HG03108 (cell line): ENCODE data around the gene C1QTNF12.
A peak's percentile ranks its signal among the peaks of the same experiment; 100 is the strongest.

ENCODE experiments used
- ATAC-seq: cut with Tn5 transposase; IDR thresholded peaks from one replicate; pipeline ENCODE4 v1.9.1; 2021; ENCODE audit warnings: moderate library complexity; ENCODE audit not compliant: unreplicated experiment

C1QTNF12 gene

DNA sequence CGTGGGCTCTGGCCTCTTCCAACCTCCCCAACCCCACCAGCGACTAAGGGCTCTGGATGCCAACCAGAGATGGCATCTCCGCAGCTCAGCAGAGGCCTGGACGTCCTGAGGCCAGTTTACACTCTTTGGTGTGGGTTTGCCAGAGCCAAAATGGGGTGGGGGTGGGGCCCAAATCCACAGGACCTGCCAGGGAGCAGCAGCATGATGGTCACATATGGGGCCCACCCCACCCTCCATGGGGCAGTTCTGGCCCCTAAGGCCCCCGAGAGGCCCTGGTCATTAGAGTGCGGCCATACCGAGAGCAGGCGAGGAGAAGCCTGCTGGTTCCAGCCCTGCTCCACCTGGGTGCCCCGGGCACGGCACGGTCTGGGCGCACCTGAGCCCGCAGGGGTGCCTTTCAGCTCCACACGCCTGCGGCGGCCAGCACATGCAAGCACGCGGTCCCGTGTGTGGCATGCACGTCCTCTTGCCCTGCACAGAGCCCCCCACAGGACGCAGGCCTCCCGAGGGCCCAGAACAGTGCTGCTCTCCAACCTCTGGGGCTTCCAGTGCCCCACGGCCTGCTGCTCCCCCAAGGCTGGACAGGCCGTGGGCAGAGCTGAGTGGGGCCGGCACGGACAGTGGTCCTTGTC is 4.8 kb downstream of the C1QTNF12 start:
- ATAC-seq = no peak

DNA sequence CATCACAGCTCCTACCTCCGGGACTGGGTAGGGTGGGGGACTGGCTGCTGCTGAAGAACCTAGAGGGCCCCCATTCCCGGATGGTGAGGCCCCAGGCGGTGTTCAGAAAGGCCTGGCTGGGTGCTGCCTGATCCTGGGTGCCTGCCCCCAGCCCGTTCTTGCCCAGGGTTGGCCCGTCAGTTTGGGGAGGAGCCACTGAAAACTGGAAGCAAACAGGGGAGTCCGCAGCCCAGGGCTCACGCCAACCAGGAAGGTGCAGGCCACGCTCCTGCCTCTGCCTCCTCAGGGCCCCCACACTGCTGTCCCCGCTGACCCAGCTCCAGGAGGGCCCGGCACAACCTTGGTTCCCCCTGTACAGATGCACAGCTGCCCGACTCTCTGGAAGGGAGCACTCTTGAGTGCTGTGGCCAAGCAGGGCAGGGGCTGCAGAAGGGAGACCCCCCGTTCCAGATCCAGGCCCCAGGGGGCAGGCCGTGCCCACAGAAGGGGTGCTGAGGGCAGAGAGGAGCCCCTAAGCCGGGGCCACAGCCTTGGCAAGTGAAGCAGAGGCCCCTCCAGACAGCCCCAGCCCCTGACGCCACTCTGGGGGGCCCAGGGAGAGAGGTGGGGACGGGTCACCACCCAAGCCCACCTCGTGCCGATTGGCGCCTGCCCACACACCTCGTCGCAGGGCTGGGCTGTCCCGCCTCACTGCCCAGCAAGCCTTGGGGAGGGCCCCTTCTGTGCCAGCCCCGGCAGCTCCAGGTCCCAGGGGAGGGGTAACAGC is 5.5 kb downstream of the C1QTNF12 start:
- ATAC-seq = no peak

DNA sequence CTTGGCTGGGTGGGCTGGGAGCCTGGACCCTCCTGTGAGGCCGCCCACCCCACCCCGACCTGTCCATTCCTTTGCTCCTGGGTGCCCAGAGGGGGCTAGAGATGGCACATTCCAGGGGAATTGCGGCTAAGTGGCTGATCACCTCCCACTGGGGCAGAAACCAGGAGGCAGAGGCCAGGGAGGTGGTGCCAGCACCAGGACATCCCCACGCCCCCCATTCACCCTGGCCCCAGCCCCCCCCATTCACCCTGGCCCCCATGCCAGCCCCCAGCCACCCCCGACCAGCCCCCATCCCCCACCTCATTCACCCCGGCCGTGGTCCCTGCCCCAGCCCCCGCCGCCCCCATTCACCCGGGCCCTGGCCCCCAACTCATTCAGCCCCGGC is 6.2 kb downstream of the C1QTNF12 start:
- ATAC-seq = no peak

DNA sequence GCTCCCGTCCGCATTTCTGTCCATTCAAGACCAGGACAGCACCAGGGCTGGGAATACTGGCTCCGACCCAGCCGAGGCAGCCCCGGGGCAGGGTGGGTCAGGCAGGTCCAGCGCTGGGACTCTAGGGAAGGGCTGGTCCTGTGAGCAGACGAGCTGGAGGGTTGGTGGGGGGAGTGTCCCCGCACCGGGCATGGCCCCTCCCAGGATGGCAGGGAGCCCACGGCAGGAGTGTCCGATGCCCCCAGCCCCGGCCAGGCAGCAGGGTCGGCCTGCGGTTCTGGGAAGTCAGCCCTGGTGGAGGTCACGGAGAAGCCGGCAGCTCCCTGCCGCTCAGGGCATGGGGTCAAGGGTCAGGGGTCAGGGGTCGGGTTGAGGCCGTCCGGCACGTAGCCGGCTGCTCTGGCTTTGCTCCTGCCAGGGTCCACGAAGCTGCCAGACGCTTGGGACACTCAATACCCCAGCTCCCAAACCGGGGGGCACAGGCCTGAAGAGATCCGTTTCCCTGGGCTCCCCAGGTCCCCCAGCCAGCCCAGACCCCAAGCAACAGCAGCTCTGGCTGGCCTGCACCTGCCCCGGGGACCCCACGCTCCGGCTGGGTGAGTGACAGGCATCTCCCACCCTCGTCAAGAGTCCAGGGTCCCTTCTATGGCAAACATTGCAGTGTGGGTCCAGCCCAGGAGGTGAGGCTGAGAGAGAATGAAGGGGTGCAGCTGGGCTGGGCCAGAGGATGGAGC is 6.7 kb downstream of the C1QTNF12 start:
- no peak for ATAC-seq

GRCh38 chr1:1239227-1239613 is 7.3 kb downstream of the C1QTNF12 start:
- ATAC-seq = no peak

- no peak for ATAC-seq
Observed at GRCh38 chr1:1238702-1239178, 7.8 kb downstream of the C1QTNF12 start.

GRCh38 chr1:1237874-1238701 is 8.4 kb downstream of the C1QTNF12 start:
- no peak for ATAC-seq

GRCh38 chr1:1236945-1237873 is 9.3 kb downstream of the C1QTNF12 start:
- ATAC-seq = no peak

DNA sequence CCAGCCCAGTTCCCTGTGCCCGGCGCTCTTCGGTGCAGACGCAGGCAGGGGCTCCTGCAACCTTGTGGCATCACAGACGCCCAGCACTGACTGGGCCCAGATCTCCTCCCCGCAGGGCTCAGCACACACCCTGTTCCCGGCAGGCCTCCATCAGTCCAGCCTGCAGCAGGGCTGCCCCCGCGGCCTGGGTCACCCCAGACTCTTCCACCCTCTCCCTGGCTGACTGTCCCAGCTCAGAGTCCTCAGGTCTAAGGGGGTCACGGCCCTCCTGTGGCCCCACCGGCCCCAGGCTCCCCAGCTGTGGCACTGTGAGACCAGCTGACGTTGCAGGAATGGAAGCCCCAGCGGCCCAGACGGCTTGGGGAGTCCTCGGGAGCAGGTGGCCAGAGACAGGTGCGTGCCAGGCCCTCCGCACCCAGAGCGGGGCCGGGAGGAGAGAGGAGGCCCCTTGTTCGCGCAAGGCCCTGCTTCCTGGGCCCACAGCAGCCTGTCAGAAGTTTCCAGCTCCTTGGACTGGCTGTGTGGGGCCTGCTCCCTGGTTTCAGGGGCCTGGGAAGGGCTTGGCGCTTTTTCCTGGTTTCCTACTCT is 10.3 kb downstream of the C1QTNF12 start:
- no peak for ATAC-seq

- no peak for ATAC-seq
Observed at GRCh38 chr1:1235016-1235744, 11.3 kb downstream of the C1QTNF12 start.

DNA sequence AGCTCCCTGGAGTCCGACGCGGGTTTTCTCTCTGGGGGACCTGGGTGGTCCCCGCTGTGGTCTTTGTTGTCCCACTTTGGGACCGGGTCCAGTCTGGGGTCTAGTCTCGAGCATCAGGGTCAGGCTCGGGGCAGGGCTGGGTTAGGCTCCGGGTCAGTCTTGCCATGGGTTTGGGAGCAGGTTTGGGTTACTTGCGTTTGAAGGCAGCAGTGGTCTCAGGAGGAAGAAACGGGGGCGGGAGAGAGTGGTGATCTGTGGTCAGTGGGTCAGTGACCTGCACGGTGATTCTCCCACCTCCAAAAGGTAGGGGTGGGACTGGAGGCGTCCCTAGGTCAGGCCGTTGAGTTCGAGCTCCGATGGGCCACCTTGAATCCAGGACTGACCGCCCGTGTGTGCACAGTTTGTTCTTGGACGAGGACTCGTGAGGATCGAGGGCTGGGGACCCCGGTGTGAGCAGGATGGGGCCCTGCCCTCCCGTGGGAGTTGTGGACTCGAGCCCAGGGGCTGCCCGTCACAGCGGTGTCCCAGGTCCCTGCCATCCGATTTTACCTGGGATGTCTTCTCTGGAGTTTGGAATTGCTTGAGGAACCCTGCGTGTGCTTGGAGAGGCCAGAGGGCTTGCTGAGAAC is 12.2 kb downstream of the C1QTNF12 start:
- ATAC-seq = no peak

DNA sequence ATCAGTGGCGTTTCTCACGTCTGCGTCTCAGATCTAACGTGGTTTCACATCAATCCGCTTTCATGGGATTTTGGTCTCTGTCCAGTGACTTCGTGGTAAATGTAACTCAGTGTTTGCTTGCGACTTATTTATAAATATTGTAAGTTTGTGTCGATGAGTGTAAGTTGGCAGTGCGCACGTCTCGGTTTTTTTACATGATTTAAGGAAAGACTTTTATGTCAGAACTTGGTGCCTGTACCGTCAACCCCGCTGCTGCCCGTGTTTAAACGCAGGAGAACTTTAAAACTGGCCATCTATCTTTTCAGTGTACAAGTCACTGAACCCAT is 13.0 kb downstream of the C1QTNF12 start:
- no peak for ATAC-seq

DNA sequence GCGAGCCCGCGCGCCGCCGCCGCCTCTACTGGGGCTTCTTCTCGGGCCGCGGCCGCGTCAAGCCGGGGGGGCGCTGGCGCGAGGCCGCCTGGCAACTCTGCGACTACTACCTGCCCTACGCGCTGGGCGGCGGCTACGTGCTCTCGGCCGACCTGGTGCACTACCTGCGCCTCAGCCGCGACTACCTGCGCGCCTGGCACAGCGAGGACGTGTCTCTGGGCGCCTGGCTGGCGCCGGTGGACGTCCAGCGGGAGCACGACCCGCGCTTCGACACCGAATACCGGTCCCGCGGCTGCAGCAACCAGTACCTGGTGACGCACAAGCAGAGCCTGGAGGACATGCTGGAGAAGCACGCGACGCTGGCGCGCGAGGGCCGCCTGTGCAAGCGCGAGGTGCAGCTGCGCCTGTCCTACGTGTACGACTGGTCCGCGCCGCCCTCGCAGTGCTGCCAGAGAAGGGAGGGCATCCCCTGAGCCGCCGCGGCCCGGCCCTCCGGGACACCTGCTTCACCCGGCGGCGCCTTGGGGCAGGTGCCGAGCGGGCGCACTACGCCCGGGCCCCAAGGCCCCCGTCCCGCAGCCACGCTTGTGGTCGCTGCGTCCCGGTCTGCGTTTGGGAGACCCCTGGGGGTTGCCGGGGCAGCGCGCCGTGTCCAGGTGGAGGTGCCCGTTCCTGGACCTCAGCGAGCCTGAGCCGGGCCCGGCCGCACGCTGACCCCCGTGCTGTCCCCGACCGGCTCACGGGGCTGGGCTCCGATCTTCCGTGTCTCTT is 13.5 kb downstream of the C1QTNF12 start:
- no peak for ATAC-seq

- ATAC-seq = no peak
Observed at GRCh38 chr1:1232208-1232795, 14.2 kb downstream of the C1QTNF12 start, which contains the start of gene B3GALT6. B3GALT6 (plus strand) TSS chr1:1232237; CDS start chr1:1232279, 42 bp downstream.

DNA sequence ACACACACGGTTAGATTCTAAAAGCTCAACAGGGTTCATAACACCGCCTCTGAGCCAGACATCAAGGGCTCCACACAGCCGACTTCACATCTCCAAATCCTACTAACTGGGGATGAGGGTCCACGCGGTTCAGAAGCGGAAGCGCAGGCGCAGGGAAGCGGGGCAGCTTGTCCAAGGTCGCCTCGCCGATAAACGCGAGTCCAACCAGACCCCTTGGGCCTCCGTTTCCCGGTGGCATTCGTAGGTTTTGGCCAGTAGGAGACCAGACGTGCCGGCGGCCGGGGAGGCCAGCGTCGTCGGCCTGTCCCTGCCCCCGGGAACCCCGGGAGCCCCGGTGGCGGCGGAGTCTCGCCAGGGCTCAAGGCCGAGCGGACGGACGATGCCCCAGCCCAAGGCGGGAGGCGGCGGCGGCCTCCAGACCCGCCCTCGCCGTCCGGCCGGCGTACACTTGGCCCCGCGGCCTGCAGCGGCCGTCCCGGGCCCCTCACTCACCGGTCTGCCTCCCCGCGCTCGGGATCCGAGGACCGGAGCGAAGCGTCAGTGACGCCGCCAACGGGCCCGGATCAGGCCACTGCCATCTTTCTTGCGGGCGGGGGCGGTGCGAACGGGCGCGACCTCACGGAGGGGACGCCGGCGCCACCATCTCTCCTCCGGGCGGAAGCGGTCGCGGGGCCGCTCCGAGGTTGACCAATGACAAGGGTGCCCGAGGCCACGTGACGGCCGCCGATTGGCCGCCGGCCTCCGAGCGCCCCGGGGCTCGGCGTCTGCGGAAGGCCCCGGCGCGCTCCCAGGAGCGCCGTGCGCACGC is 14.9 kb downstream of the C1QTNF12 start, which contains the start of gene SDF4:
TSS of gene SDF4 (minus strand) at position 602 of the 808 bp plus-strand sequence. CDS start 3,229 bp downstream, outside the sequence.
- ATAC-seq = peak; percentile 86

DNA sequence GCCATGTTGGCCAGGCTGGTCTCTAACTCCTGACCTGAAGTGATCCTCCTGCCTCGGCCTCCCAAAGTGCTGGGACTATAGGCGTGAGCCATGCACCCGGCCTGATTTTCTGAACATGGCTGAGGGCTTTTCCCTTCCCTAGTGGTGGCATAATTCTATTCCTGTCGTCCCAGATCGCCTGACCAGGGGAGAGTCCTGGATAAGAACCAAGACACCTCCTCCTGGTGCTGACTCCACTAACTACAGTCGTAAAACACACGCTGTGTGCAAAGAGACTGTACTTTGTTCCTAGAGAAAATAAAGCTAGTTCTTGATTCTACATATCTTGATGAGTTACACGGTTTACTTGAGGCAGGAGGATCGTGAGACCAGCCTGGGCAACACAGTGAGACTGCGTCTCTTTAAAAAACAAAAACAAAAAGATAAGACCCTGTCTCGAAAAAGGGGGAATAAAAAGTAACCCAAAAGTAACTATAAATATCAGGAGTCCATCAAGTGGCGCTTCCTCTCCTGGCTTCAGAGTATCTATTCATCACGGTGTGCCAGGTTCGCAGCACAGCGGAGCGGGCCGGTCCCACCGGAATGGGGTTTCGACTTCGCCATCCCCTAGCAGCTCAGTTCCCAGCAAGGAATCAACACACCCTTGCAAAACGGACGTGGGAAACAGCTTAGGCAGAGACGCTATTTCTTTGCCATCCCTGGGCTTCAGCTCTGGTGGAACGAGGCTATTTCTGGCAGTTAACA is 15.7 kb downstream of the C1QTNF12 start:
- no peak for ATAC-seq
